ENCODE results near the gene ERCC4.

The ERCC4 gene

GRCh38 chr16:13911871-13912270 lies 8.1 kb upstream of the ERCC4 start:
- DNase-seq = no peak

GRCh38 chr16:13912891-13913290 lies 7.1 kb upstream of the ERCC4 start:
- DNase-seq = no peak

GRCh38 chr16:13913374-13914292 lies 6.3 kb upstream of the ERCC4 start:
- DNase-seq = no peak

- DNase-seq = no peak
Measured at GRCh38 chr16:13915033-13915635, 4.8 kb upstream of the ERCC4 start.

GRCh38 chr16:13919330-13919682 lies 648 bp upstream of the ERCC4 start:
- no peak for DNase-seq

GRCh38 chr16:13920510-13920818 lies 510 bp downstream of the ERCC4 start:
- DNase-seq = no peak

GRCh38 chr16:13921328-13921727 lies 1.4 kb downstream of the ERCC4 start:
- DNase-seq = no peak

- no peak for DNase-seq
Measured at GRCh38 chr16:13923703-13924298, 3.8 kb downstream of the ERCC4 start.

GRCh38 chr16:13926464-13926863 lies 6.5 kb downstream of the ERCC4 start:
- DNase-seq = no peak

- no peak for DNase-seq
Measured at GRCh38 chr16:13926891-13927290, 6.9 kb downstream of the ERCC4 start.

- DNase-seq = no peak
Measured at GRCh38 chr16:13928646-13929045, 8.7 kb downstream of the ERCC4 start.

- DNase-seq = no peak
Measured at GRCh38 chr16:13931845-13932244, 11.9 kb downstream of the ERCC4 start.

- no peak for DNase-seq
Measured at GRCh38 chr16:13935408-13935807, 15.5 kb downstream of the ERCC4 start.

- DNase-seq = no peak
Measured at GRCh38 chr16:13936155-13936554, 16.2 kb downstream of the ERCC4 start.

GRCh38 chr16:13936596-13937081 lies 16.7 kb downstream of the ERCC4 start:
- no peak for DNase-seq

GRCh38 chr16:13937411-13937810 lies 17.5 kb downstream of the ERCC4 start:
- DNase-seq = no peak

GRCh38 chr16:13938480-13938879 lies 18.5 kb downstream of the ERCC4 start:
- DNase-seq = no peak

- DNase-seq = no peak
Measured at GRCh38 chr16:13939821-13940220, 19.9 kb downstream of the ERCC4 start.

- DNase-seq = no peak
Measured at GRCh38 chr16:13940397-13940933, 20.5 kb downstream of the ERCC4 start.

GRCh38 chr16:13944816-13945215 lies 24.9 kb downstream of the ERCC4 start:
- DNase-seq = no peak

GRCh38 chr16:13945744-13946485 lies 26.0 kb downstream of the ERCC4 start:
- DNase-seq = no peak

- no peak for DNase-seq
Measured at GRCh38 chr16:13948086-13948485, 28.1 kb downstream of the ERCC4 start.

Measured in activated CD8-positive, alpha-beta memory T cell treated with anti-CD3 and anti-CD28 coated beads, Interleukin-2, amount 50 U/mL, for 4 hours (primary cell).